ENCODE data around the gene SIL1.

SIL1 gene

GRCh38 chr5:139205124-139205523 lies 7.0 kb upstream of the SIL1 start:
- Histone ChIP-seq H2BK15ac (ENCODE audit: low read depth, poor library complexity, severe bottlenecking) (no peak overlapping the region), H3K18ac (ENCODE audit: low read depth in 1 of 2, low read length in 2 of 2) (no peak overlapping the region), H3K14ac (ENCODE audit: low read length in 2 of 2) (no peak overlapping the region), H3K27ac (ENCODE audit: low read length, poor library complexity, severe bottlenecking) (no peak overlapping the region), H3K4me2 (ENCODE audit: low read length, poor library complexity, severe bottlenecking) (no peak overlapping the region), H4K91ac (ENCODE audit: low read length) (no peak overlapping the region), H3K36me3 (ENCODE audit: control insufficient read depth in 1 of 2, insufficient read depth in 2 of 2, low read depth in 1 of 2, low read length in 2 of 2) (no peaks in the 10 kb centered on the region), H3K9ac (ENCODE audit: low read length) (no peak overlapping the region), H3K9me3 (ENCODE audit: control insufficient read depth, low read length) (no peaks in the 10 kb centered on the region), H3K79me1 (replicated peaks; ENCODE audit: low read length, poor library complexity, severe bottlenecking) (no peaks in the 10 kb centered on the region), H4K8ac (ENCODE audit: low read length) (no peak overlapping the region), H3K23ac (ENCODE audit: low read length in 2 of 2) (no peak overlapping the region), H2BK12ac (ENCODE audit: low read length in 2 of 2) (no peak overlapping the region), H3K27me3 (ENCODE audit: control insufficient read depth in 1 of 2, insufficient read depth in 1 of 2, low read length in 2 of 2) (no peaks in the 10 kb centered on the region), H2BK5ac (ENCODE audit: low read depth, low read length, poor library complexity, severe bottlenecking) (no peak overlapping the region), H3K4me1 (ENCODE audit: control insufficient read depth, insufficient read depth, low read depth, low read length) (no peaks in the 10 kb centered on the region), H3K4ac (ENCODE audit: low read depth in 1 of 2, low read length in 2 of 2) (no peak overlapping the region), H3K4me3 (ENCODE audit: insufficient read depth in 1 of 2, low read depth in 1 of 2, low read length in 2 of 2) (no peak overlapping the region), H2BK120ac (ENCODE audit: low read depth, low read length) (no peak overlapping the region), H2AFZ (ENCODE audit: low read depth, low read length) (no peak overlapping the region), H2AK5ac (ENCODE audit: low read length, severe bottlenecking) (no peak overlapping the region)
- no peak for DNase-seq
- WGBS: 85% methylated on average over 4 of the region's 4 CpGs

- Histone ChIP-seq H2AFZ (ENCODE audit: low read depth, low read length) (no peak overlapping the region), H2BK12ac (ENCODE audit: low read length in 2 of 2) (no peak overlapping the region), H4K91ac (ENCODE audit: low read length) (no peak overlapping the region), H3K79me1 (replicated peaks; ENCODE audit: low read length, poor library complexity, severe bottlenecking) (no peaks in the 10 kb centered on the region), H3K23ac (ENCODE audit: low read length in 2 of 2) (no peak overlapping the region), H3K9ac (ENCODE audit: low read length) (no peak overlapping the region), H3K27ac (ENCODE audit: low read length, poor library complexity, severe bottlenecking) (no peak overlapping the region), H2BK5ac (ENCODE audit: low read depth, low read length, poor library complexity, severe bottlenecking) (no peak overlapping the region), H2AK5ac (ENCODE audit: low read length, severe bottlenecking) (no peak overlapping the region), H3K27me3 (ENCODE audit: control insufficient read depth in 1 of 2, insufficient read depth in 1 of 2, low read length in 2 of 2) (no peaks in the 10 kb centered on the region), H4K8ac (ENCODE audit: low read length) (no peak overlapping the region), H3K4me1 (ENCODE audit: control insufficient read depth, insufficient read depth, low read depth, low read length) (no peaks in the 10 kb centered on the region), H3K18ac (ENCODE audit: low read depth in 1 of 2, low read length in 2 of 2) (no peak overlapping the region), H3K14ac (ENCODE audit: low read length in 2 of 2) (no peak overlapping the region), H3K4me3 (ENCODE audit: insufficient read depth in 1 of 2, low read depth in 1 of 2, low read length in 2 of 2) (no peak overlapping the region), H2BK120ac (ENCODE audit: low read depth, low read length) (no peak overlapping the region), H2BK15ac (ENCODE audit: low read depth, poor library complexity, severe bottlenecking) (no peak overlapping the region), H3K4me2 (ENCODE audit: low read length, poor library complexity, severe bottlenecking) (no peak overlapping the region), H3K36me3 (ENCODE audit: control insufficient read depth in 1 of 2, insufficient read depth in 2 of 2, low read depth in 1 of 2, low read length in 2 of 2) (no peaks in the 10 kb centered on the region), H3K9me3 (ENCODE audit: control insufficient read depth, low read length) (no peaks in the 10 kb centered on the region), H3K4ac (ENCODE audit: low read depth in 1 of 2, low read length in 2 of 2) (no peak overlapping the region)
- WGBS: 74% methylated on average over 2 of the region's 2 CpGs
- no peak for DNase-seq
Observed at GRCh38 chr5:139204196-139204595, 6.0 kb upstream of the SIL1 start.

GRCh38 chr5:139199321-139199720 lies 1.2 kb upstream of the SIL1 start:
- Histone ChIP-seq H3K4me3 (ENCODE audit: insufficient read depth in 1 of 2, low read depth in 1 of 2, low read length in 2 of 2) (no peak overlapping the region), H3K23ac (ENCODE audit: low read length in 2 of 2) (no peak overlapping the region), H2AK5ac (ENCODE audit: low read length, severe bottlenecking) (no peak overlapping the region), H2AFZ (ENCODE audit: low read depth, low read length) (no peak overlapping the region), H3K4ac (ENCODE audit: low read depth in 1 of 2, low read length in 2 of 2) (no peak overlapping the region), H4K91ac (ENCODE audit: low read length) (no peak overlapping the region), H3K9me3 (ENCODE audit: control insufficient read depth, low read length) (no peaks in the 10 kb centered on the region), H3K36me3 (ENCODE audit: control insufficient read depth in 1 of 2, insufficient read depth in 2 of 2, low read depth in 1 of 2, low read length in 2 of 2) (peaks cover 0 to 4% of the 10 kb centered on the region in 2 experiments), H2BK120ac (ENCODE audit: low read depth, low read length) (no peak overlapping the region), H3K9ac (ENCODE audit: low read length) (no peak overlapping the region), H3K18ac (ENCODE audit: low read depth in 1 of 2, low read length in 2 of 2) (no peak overlapping the region), H2BK5ac (ENCODE audit: low read depth, low read length, poor library complexity, severe bottlenecking) (no peak overlapping the region), H3K4me1 (ENCODE audit: control insufficient read depth, insufficient read depth, low read depth, low read length) (peaks cover 2% of the 10 kb centered on the region), H2BK12ac (ENCODE audit: low read length in 2 of 2) (no peak overlapping the region), H3K79me1 (replicated peaks; ENCODE audit: low read length, poor library complexity, severe bottlenecking) (peaks cover 15% of the 10 kb centered on the region), H3K27ac (ENCODE audit: low read length, poor library complexity, severe bottlenecking) (no peak overlapping the region), H2BK15ac (ENCODE audit: low read depth, poor library complexity, severe bottlenecking) (no peak overlapping the region), H3K27me3 (ENCODE audit: control insufficient read depth in 1 of 2, insufficient read depth in 1 of 2, low read length in 2 of 2) (no peaks in the 10 kb centered on the region), H4K8ac (ENCODE audit: low read length) (no peak overlapping the region), H3K14ac (ENCODE audit: low read length in 2 of 2) (no peak overlapping the region), H3K4me2 (ENCODE audit: low read length, poor library complexity, severe bottlenecking) (no peak overlapping the region)
- no peak for DNase-seq
- WGBS: 90% methylated on average over 3 of the region's 4 CpGs

GRCh38 chr5:139196296-139196956 lies 1.7 kb downstream of the SIL1 start:
- no peak overlapping the region for H4K91ac ChIP-seq (ENCODE audit: low read length)
- H3K27me3 ChIP-seq (ENCODE audit: control insufficient read depth in 1 of 2, insufficient read depth in 1 of 2, low read length in 2 of 2): no peaks in the 10 kb centered on the region
- H2BK15ac ChIP-seq (ENCODE audit: low read depth, poor library complexity, severe bottlenecking): no peak overlapping the region
- no peak overlapping the region for H3K4ac ChIP-seq (ENCODE audit: low read depth in 1 of 2, low read length in 2 of 2)
- H2BK12ac ChIP-seq (ENCODE audit: low read length in 2 of 2): no peak overlapping the region
- no peak overlapping the region for H4K8ac ChIP-seq (ENCODE audit: low read length)
- H3K18ac ChIP-seq (ENCODE audit: low read depth in 1 of 2, low read length in 2 of 2): no peak overlapping the region
- no peak overlapping the region for H3K4me2 ChIP-seq (ENCODE audit: low read length, poor library complexity, severe bottlenecking)
- no peaks in the 10 kb centered on the region for H3K9me3 ChIP-seq (ENCODE audit: control insufficient read depth, low read length)
- H3K4me3 ChIP-seq (ENCODE audit: insufficient read depth in 1 of 2, low read depth in 1 of 2, low read length in 2 of 2): no peak overlapping the region
- H3K14ac ChIP-seq (ENCODE audit: low read length in 2 of 2): no peak overlapping the region
- peaks cover 3 to 4% of the 10 kb centered on the region in 2 experiments for H3K36me3 ChIP-seq (ENCODE audit: control insufficient read depth in 1 of 2, insufficient read depth in 2 of 2, low read depth in 1 of 2, low read length in 2 of 2)
- no peak overlapping the region for H2AFZ ChIP-seq (ENCODE audit: low read depth, low read length)
- H3K23ac ChIP-seq (ENCODE audit: low read length in 2 of 2): no peak overlapping the region
- no peak for DNase-seq
- no peak overlapping the region for H2BK5ac ChIP-seq (ENCODE audit: low read depth, low read length, poor library complexity, severe bottlenecking)
- H3K9ac ChIP-seq (ENCODE audit: low read length): no peak overlapping the region
- no peak overlapping the region for H3K27ac ChIP-seq (ENCODE audit: low read length, poor library complexity, severe bottlenecking)
- peaks cover 2% of the 10 kb centered on the region for H3K4me1 ChIP-seq (ENCODE audit: control insufficient read depth, insufficient read depth, low read depth, low read length)
- 100% methylated on average over 3 of the region's 5 CpGs for WGBS
- peak overlapping the region; percentile 2 for H2AK5ac ChIP-seq (ENCODE audit: low read length, severe bottlenecking)
- peaks cover 27% of the 10 kb centered on the region for H3K79me1 ChIP-seq (replicated peaks; ENCODE audit: low read length, poor library complexity, severe bottlenecking)
- no peak overlapping the region for H2BK120ac ChIP-seq (ENCODE audit: low read depth, low read length)

Measured in mesenchymal stem cell (in vitro differentiated cells and primary cell).